Nephron progenitor cell (in vitro differentiated cells): ENCODE results near the gene NPAS2.

Experiments used
- DNase-seq: peaks from one replicate; pipeline ENCODE4 v3.0.0; 2021
- H3K27ac Mint-ChIP-seq: 2 replicates; pipeline ENCODE4 v1.8.0; 2021; ENCODE audit warnings: mild to moderate bottlenecking, moderate library complexity, mixed read lengths
- H3K27me3 Mint-ChIP-seq: 2 replicates; pipeline ENCODE4 v1.8.0; 2021; ENCODE audit warnings: mild to moderate bottlenecking, low read depth, mixed read lengths; ENCODE audit not compliant: poor library complexity
- H3K36me3 Mint-ChIP-seq: 2 replicates; pipeline ENCODE4 v1.8.0; 2021; ENCODE audit warnings: low read depth, mixed read lengths
- H3K4me1 Mint-ChIP-seq: 2 replicates; pipeline ENCODE4 v1.8.0; 2021; ENCODE audit warnings: mixed read lengths
- H3K4me3 Mint-ChIP-seq: 2 replicates; pipeline ENCODE4 v1.8.0; 2021; ENCODE audit warnings: mild to moderate bottlenecking, moderate library complexity, mixed read lengths
- H3K9me3 Mint-ChIP-seq: 2 replicates; pipeline ENCODE4 v1.8.0; 2021; ENCODE audit warnings: mild to moderate bottlenecking, moderate library complexity, mixed read lengths
- CTCF ChIP-seq: fragments of 200-600 bp; sonication (generic); IDR thresholded peaks from 2 replicates; pipeline ENCODE4 v1.5.0; 2021; ENCODE audit warnings: antibody characterized with exemption

Gene NPAS2

GRCh38 chr2:100941646-100942240 lies 121.8 kb downstream of the NPAS2 start:
- Mint-ChIP-seq H3K4me3 (no peak overlapping the region), H3K36me3 (no peaks in the 10 kb centered on the region), H3K4me1 (peaks cover 7% of the 10 kb centered on the region), H3K27me3 (peaks cover 15% of the 10 kb centered on the region), H3K9me3 (peaks cover 1% of the 10 kb centered on the region), H3K27ac (no peak overlapping the region)
- DNase-seq: no peak
- no peak for TF ChIP-seq CTCF

GRCh38 chr2:100944617-100945432 lies 124.9 kb downstream of the NPAS2 start:
- Mint-ChIP-seq H3K27me3 (peaks cover 15% of the 10 kb centered on the region), H3K4me1 (peaks cover 28% of the 10 kb centered on the region), H3K4me3 (no peak overlapping the region), H3K36me3 (no peaks in the 10 kb centered on the region), H3K27ac (no peak overlapping the region), H3K9me3 (peaks cover 3% of the 10 kb centered on the region)
- no peak for DNase-seq
- TF ChIP-seq CTCF: no peak

GRCh38 chr2:100945433-100945740 lies 125.4 kb downstream of the NPAS2 start:
- H3K36me3 Mint-ChIP-seq: no peaks in the 10 kb centered on the region
- TF ChIP-seq CTCF: no peak
- peaks cover 15% of the 10 kb centered on the region for H3K27me3 Mint-ChIP-seq
- H3K4me1 Mint-ChIP-seq: peaks cover 33% of the 10 kb centered on the region
- H3K9me3 Mint-ChIP-seq: peaks cover 3% of the 10 kb centered on the region
- H3K27ac Mint-ChIP-seq: no peak overlapping the region
- DNase-seq: no peak
- no peak overlapping the region for H3K4me3 Mint-ChIP-seq

GRCh38 chr2:100945930-100946607 lies 126.1 kb downstream of the NPAS2 start:
- TF ChIP-seq CTCF: no peak
- peaks cover 33% of the 10 kb centered on the region for H3K4me1 Mint-ChIP-seq
- peaks cover 3% of the 10 kb centered on the region for H3K9me3 Mint-ChIP-seq
- H3K36me3 Mint-ChIP-seq: no peaks in the 10 kb centered on the region
- DNase-seq: no peak
- H3K4me3 Mint-ChIP-seq: no peak overlapping the region
- no peak overlapping the region for H3K27ac Mint-ChIP-seq
- peaks cover 15% of the 10 kb centered on the region for H3K27me3 Mint-ChIP-seq

GRCh38 chr2:100948942-100949811 lies 129.2 kb downstream of the NPAS2 start:
- no peak for TF ChIP-seq CTCF
- DNase-seq: no peak
- no peak overlapping the region for H3K27ac Mint-ChIP-seq
- peaks cover 5% of the 10 kb centered on the region for H3K27me3 Mint-ChIP-seq
- no peaks in the 10 kb centered on the region for H3K36me3 Mint-ChIP-seq
- H3K9me3 Mint-ChIP-seq: peaks cover 3% of the 10 kb centered on the region
- H3K4me3 Mint-ChIP-seq: no peak overlapping the region
- peaks cover 33% of the 10 kb centered on the region for H3K4me1 Mint-ChIP-seq
